Mesendoderm (in vitro differentiated cells): ENCODE measurements around the gene PRM3.

Experiments
- DNase-seq: peaks from one replicate; pipeline ENCODE4 v3.0.0; 2013
- H2AK5ac ChIP-seq: 2 replicates; pipeline ENCODE4 v1.6.1; 2013; ENCODE audit warnings: low read length, inconsistent platforms
- H2BK120ac ChIP-seq: 2 replicates; pipeline ENCODE4 v1.6.1; 2013; ENCODE audit warnings: low read depth, mild to moderate bottlenecking, low read length, moderate library complexity, mixed read lengths
- H2BK15ac ChIP-seq: replicated peaks from 2 replicates; pipeline ENCODE4 v1.6.1; 2013; ENCODE audit warnings: low read depth, mild to moderate bottlenecking, moderate library complexity
- H2BK5ac ChIP-seq: 2 replicates; pipeline ENCODE4 v1.6.1; 2013; ENCODE audit warnings: low read length, inconsistent platforms
- H3K18ac ChIP-seq: 2 replicates; pipeline ENCODE4 v1.6.1; 2013; ENCODE audit warnings: mild to moderate bottlenecking, low read length, mixed read lengths
- H3K23ac ChIP-seq: one replicate; pipeline ENCODE4 v1.6.1; 2013; ENCODE audit warnings: low read length
- H3K27ac ChIP-seq: 2 replicates; pipeline ENCODE4 v1.5.1; 2013; ENCODE audit warnings: low read depth, mild to moderate bottlenecking, inconsistent platforms, low read length, moderate library complexity
- H3K27me3 ChIP-seq: 2 replicates; pipeline ENCODE4 v1.6.1; 2013; ENCODE audit warnings: low read length, control low read depth, mild to moderate bottlenecking, inconsistent platforms; ENCODE audit not compliant: insufficient read depth, poor library complexity
- H3K36me3 ChIP-seq: 2 replicates; pipeline ENCODE4 v1.6.1; 2013; ENCODE audit warnings: low read length, inconsistent platforms; ENCODE audit not compliant: control insufficient read depth, insufficient read depth
- H3K4ac ChIP-seq: one replicate; pipeline ENCODE4 v1.6.1; 2013; ENCODE audit warnings: low read depth, mild to moderate bottlenecking, low read length, moderate library complexity
- H3K4me1 ChIP-seq: 2 replicates; pipeline ENCODE4 v1.6.1; 2013; ENCODE audit warnings: low read depth, low read length, inconsistent platforms; ENCODE audit not compliant: control insufficient read depth
- H3K4me2 ChIP-seq: 2 replicates; pipeline ENCODE4 v1.6.1; 2013; ENCODE audit warnings: low read length
- H3K4me3 ChIP-seq: 2 replicates; pipeline ENCODE4 v1.5.1; 2013; ENCODE audit warnings: mild to moderate bottlenecking, low read length
- H3K56ac ChIP-seq: one replicate; pipeline ENCODE4 v1.6.1; 2013; ENCODE audit warnings: low read length
- H3K79me1 ChIP-seq: 2 replicates; pipeline ENCODE4 v1.6.1; 2013; ENCODE audit warnings: low read length, inconsistent platforms
- H3K79me2 ChIP-seq: 2 replicates; pipeline ENCODE4 v1.6.1; 2013; ENCODE audit warnings: mild to moderate bottlenecking, low read length; ENCODE audit not compliant: control insufficient read depth, insufficient read depth
- H3K9ac ChIP-seq: 2 replicates; pipeline ENCODE4 v1.6.1; 2013; ENCODE audit warnings: low read length, inconsistent platforms
- H4K5ac ChIP-seq: one replicate; pipeline ENCODE4 v1.6.1; 2013; ENCODE audit warnings: low read length
- H4K8ac ChIP-seq: one replicate; pipeline ENCODE4 v1.6.1; 2013; ENCODE audit warnings: low read depth, mild to moderate bottlenecking, control low read depth, low read length, moderate library complexity
- WGBS: extraction: QIAGEN DNeasy Blood & Tissue Kit; methylation state at CpG from one replicate; pipeline ENCODE4 v1.1.7; 2013; ENCODE audit warnings: low lambda C conversion rate, missing lambda C conversion rate; ENCODE audit not compliant: insufficient coverage; ENCODE audit errors: extremely low coverage; 5-methylcytosine and 5-hydroxymethylcytosine counted together

The PRM3 gene

GRCh38 chr16:11256661-11257130, 16.7 kb downstream of the PRM3 start:
- Histone ChIP-seq H2AK5ac (no peak overlapping the region), H3K79me2 (peaks cover 26% of the 10 kb centered on the region), H3K27me3 (no peaks in the 10 kb centered on the region), H3K27ac (peak overlapping the region; percentile 77), H3K23ac (peak overlapping the region; percentile 86), H2BK120ac (no peak overlapping the region), H3K9ac (peak overlapping the region; percentile 83), H4K5ac (no peak overlapping the region), H3K18ac (peak overlapping the region; percentile 94), H3K36me3 (peaks cover 9% of the 10 kb centered on the region), H2BK15ac (no peak overlapping the region), H4K8ac (peak overlapping the region; percentile 30), H2BK5ac (peak overlapping the region; percentile 70), H3K4ac (peak overlapping the region; percentile 46), H3K4me2 (peak overlapping the region; percentile 73), H3K79me1 (peaks cover 12% of the 10 kb centered on the region), H3K4me3 (peak overlapping the region; percentile 70), H3K56ac (peak overlapping the region; percentile 93), H3K4me1 (peaks cover 3% of the 10 kb centered on the region)
- no CpG with 5 or more reads among the region's 32 CpGs for WGBS
- DNase-seq: peak; percentile 67

- peak within 1 kb of the TSS; percentile 80 for H3K4me3 ChIP-seq
- H2BK15ac ChIP-seq: no peak within 1 kb of the TSS
- no peak within 1 kb of the TSS for H2AK5ac ChIP-seq
- H3K18ac ChIP-seq: peak within 1 kb of the TSS; percentile 94
- peak within 1 kb of the TSS; percentile 70 for H2BK5ac ChIP-seq
- peak within 1 kb of the TSS; percentile 30 for H4K8ac ChIP-seq
- H3K23ac ChIP-seq: peak within 1 kb of the TSS; percentile 95
- peak within 1 kb of the TSS; percentile 76 for H3K4ac ChIP-seq
- peak within 1 kb of the TSS; percentile 83 for H3K9ac ChIP-seq
- no peak within 1 kb of the TSS for H4K5ac ChIP-seq
- peak within 1 kb of the TSS; percentile 93 for H3K56ac ChIP-seq
- H3K27ac ChIP-seq: peak within 1 kb of the TSS; percentile 91
- H3K4me1 ChIP-seq: peaks cover 3% of the 10 kb centered on the region
- WGBS: no CpG with 5 or more reads among the region's 100 CpGs
- no peaks in the 10 kb centered on the region for H3K27me3 ChIP-seq
- peak within 1 kb of the TSS; percentile 73 for H3K4me2 ChIP-seq
- H3K79me2 ChIP-seq: peaks cover 26% of the 10 kb centered on the region
- peak; percentile 93 for DNase-seq
- no peak within 1 kb of the TSS for H2BK120ac ChIP-seq
- H3K79me1 ChIP-seq: peaks cover 12% of the 10 kb centered on the region
- H3K36me3 ChIP-seq: peaks cover 9% of the 10 kb centered on the region
Observed at GRCh38 chr16:11255737-11256660, 17.4 kb downstream of the PRM3 start, which contains the start of gene SOCS1. Gene SOCS1, minus strand, starts transcription at chr16:11256204. Its CDS starts 726 bp downstream, at chr16:11255478.

- no peak for DNase-seq
Observed at GRCh38 chr16:11254913-11255736, 18.3 kb downstream of the PRM3 start.

GRCh38 chr16:11253995-11254912, 19.2 kb downstream of the PRM3 start:
- peak overlapping the region; percentile 80 for H3K4me3 ChIP-seq
- WGBS: no CpG with 5 or more reads among the region's 29 CpGs

More at GRCh38 chr16:11254913-11255736, 18.3 kb downstream of the PRM3 start:
- Histone ChIP-seq H3K4me1 (peaks cover 3% of the 10 kb centered on the region), H3K18ac (peak overlapping the region; percentile 54), H3K4ac (no peak overlapping the region), H2BK15ac (no peak overlapping the region), H3K56ac (peak overlapping the region; percentile 80), H3K36me3 (peaks cover 9% of the 10 kb centered on the region), H4K8ac (no peak overlapping the region), H3K9ac (peak overlapping the region; percentile 78), H2AK5ac (no peak overlapping the region), H3K23ac (peak overlapping the region; percentile 95), H3K27ac (peak overlapping the region; percentile 91), H3K4me3 (peak overlapping the region; percentile 80), H3K4me2 (peak overlapping the region; percentile 73), H2BK120ac (no peak overlapping the region), H3K27me3 (no peaks in the 10 kb centered on the region), H3K79me2 (peaks cover 26% of the 10 kb centered on the region), H3K79me1 (peaks cover 12% of the 10 kb centered on the region), H4K5ac (no peak overlapping the region), H2BK5ac (no peak overlapping the region)
- no CpG with 5 or more reads among the region's 105 CpGs for WGBS

More at GRCh38 chr16:11253995-11254912, 19.2 kb downstream of the PRM3 start:
- Histone ChIP-seq H3K79me2 (peaks cover 26% of the 10 kb centered on the region), H3K4ac (no peak overlapping the region), H3K36me3 (peaks cover 9% of the 10 kb centered on the region), H2BK15ac (no peak overlapping the region), H3K27ac (peak overlapping the region; percentile 91), H3K27me3 (no peaks in the 10 kb centered on the region), H2BK120ac (no peak overlapping the region), H3K79me1 (peaks cover 12% of the 10 kb centered on the region), H4K5ac (no peak overlapping the region), H3K18ac (no peak overlapping the region), H2BK5ac (no peak overlapping the region), H2AK5ac (no peak overlapping the region), H3K56ac (peak overlapping the region; percentile 91), H3K4me2 (peak overlapping the region; percentile 91), H3K23ac (peak overlapping the region; percentile 95), H3K9ac (peak overlapping the region; percentile 78), H4K8ac (no peak overlapping the region), H3K4me1 (peaks cover 3% of the 10 kb centered on the region)
- no peak for DNase-seq
